Neural cell (in vitro differentiated cells): ENCODE measurements around the gene NAA35. TPM values are rescaled to one million over a fixed set of nuclear protein-coding genes. Genes with fewer than 3 reads are reported as not detected.
"Not testable (repeated sequence)": the region's sequence is repeated elsewhere in the genome, so short reads cannot be mapped to it uniquely, and the experiment has no call there.

Source experiments
- H2AFZ ChIP-seq: fragments of 200-600, 300-800 bp; sonication (generic), shearing (Covaris generic); 2 replicates; pipeline ENCODE4 v1.6.0; 2014; ENCODE audit warnings: low read depth, mild to moderate bottlenecking, antibody characterized with exemption, low read length, moderate library complexity
- H3F3A ChIP-seq: fragments of 200-600 bp; shearing (Covaris generic); 2 replicates; pipeline ENCODE4 v1.6.1; 2016; ENCODE audit warnings: mild to moderate bottlenecking, moderate library complexity, mixed read lengths, antibody characterized with exemption, low read length; ENCODE audit not compliant: insufficient read depth, poor library complexity, severe bottlenecking
- H3K27ac ChIP-seq: fragments of 200-600, 300-800 bp; sonication (generic), shearing (Covaris generic); 2 replicates; pipeline ENCODE4 v1.5.1; 2014; ENCODE audit warnings: mild to moderate bottlenecking, low read length, moderate library complexity
- H3K27me3 ChIP-seq: fragments of 300-800, 200-600 bp; sonication (generic), shearing (Covaris generic); 2 replicates; pipeline ENCODE4 v1.6.0; 2014; ENCODE audit warnings: mild to moderate bottlenecking, low read depth, low read length, moderate library complexity; ENCODE audit not compliant: insufficient read depth
- H3K36me3 ChIP-seq: fragments of 300-800, 200-600 bp; sonication (generic), shearing (Covaris generic); 2 replicates; pipeline ENCODE4 v1.5.1; 2014; ENCODE audit warnings: mild to moderate bottlenecking, antibody characterized with exemption, low read length, moderate library complexity; ENCODE audit not compliant: insufficient read depth
- H3K4me2 ChIP-seq: fragments of 300-800, 200-600 bp; sonication (generic), shearing (Covaris generic); 2 replicates; pipeline ENCODE4 v1.6.0; 2014; ENCODE audit warnings: mild to moderate bottlenecking, low read length
- H3K4me3 ChIP-seq: fragments of 300-800, 200-600 bp; sonication (generic), shearing (Covaris generic); 2 replicates; pipeline ENCODE4 v1.5.1; 2014; ENCODE audit warnings: mild to moderate bottlenecking, low read length, moderate library complexity
- H3K79me2 ChIP-seq: fragments of 200-600 bp; shearing (Covaris generic); replicated peaks from 2 replicates; pipeline ENCODE4 v1.6.0; 2014; ENCODE audit warnings: mild to moderate bottlenecking, low read length, moderate library complexity; ENCODE audit not compliant: insufficient read depth
- H3K9ac ChIP-seq: fragments of 300-800, 200-600 bp; sonication (generic), shearing (Covaris generic); 2 replicates; pipeline ENCODE4 v1.6.1; 2016; ENCODE audit warnings: mild to moderate bottlenecking, low read length, mixed read lengths
- H3K9me2 ChIP-seq: fragments of 200-600 bp; shearing (Covaris generic); 2 replicates; pipeline ENCODE4 v1.6.1; 2016; ENCODE audit warnings: mild to moderate bottlenecking, low read length, mixed read lengths; ENCODE audit not compliant: insufficient read depth
- H3K9me3 ChIP-seq: fragments of 200-600, 300-800 bp; sonication (generic), shearing (Covaris generic); 2 replicates; pipeline ENCODE4 v1.6.1; 2016; ENCODE audit warnings: mild to moderate bottlenecking, mixed run types, low read length, moderate library complexity, mixed read lengths
- H4K20me1 ChIP-seq: fragments of 200-600 bp; shearing (Covaris generic); 2 replicates; pipeline ENCODE4 v1.6.1; 2016; ENCODE audit warnings: mild to moderate bottlenecking, mixed run types; ENCODE audit not compliant: insufficient read depth
- EP300 ChIP-seq: fragments of 450-650 bp; conservative IDR thresholded peaks from 2 replicates; pipeline ENCODE4 v1.6.1; 2014; ENCODE audit warnings: antibody characterized with exemption, mild to moderate bottlenecking, moderate library complexity; ENCODE audit not compliant: poor library complexity, severe bottlenecking
- EZH2 ChIP-seq: fragments of 200-600, 300-800 bp; shearing (Covaris generic), sonication (generic); IDR thresholded peaks from 2 replicates; pipeline ENCODE4 v1.6.1; 2014; ENCODE audit warnings: antibody characterized with exemption, low read length, borderline replicate concordance, mild to moderate bottlenecking; ENCODE audit not compliant: insufficient read depth, poor library complexity, severe bottlenecking
- MXI1 ChIP-seq: fragments of 450-650 bp; conservative IDR thresholded peaks from 2 replicates; pipeline ENCODE4 v1.6.1; 2014; ENCODE audit warnings: antibody characterized with exemption, mild to moderate bottlenecking; ENCODE audit not compliant: poor library complexity, severe bottlenecking
- POLR2AphosphoS5 ChIP-seq: IDR thresholded peaks from 2 replicates; pipeline ENCODE4 v1.6.1; 2012
- RAD21 ChIP-seq: fragments of 450-650 bp; conservative IDR thresholded peaks from 2 replicates; pipeline ENCODE4 v1.6.1; 2014; ENCODE audit warnings: antibody characterized with exemption, mild to moderate bottlenecking, moderate library complexity
- SMC3 ChIP-seq: fragments of 450-650 bp; conservative IDR thresholded peaks from 2 replicates; pipeline ENCODE4 v1.6.1; 2014; ENCODE audit warnings: antibody characterized with exemption, mild to moderate bottlenecking, moderate library complexity; ENCODE audit not compliant: poor library complexity
- TAF1 ChIP-seq: IDR thresholded peaks from 2 replicates; pipeline ENCODE4 v1.6.1; 2012; ENCODE audit warnings: low read depth
- polyA plus RNA-seq: library from polyadenylated mRNA; depleted of rRNA; stranded (reverse); fragments of >200 nt; gene quantifications from 2 replicates; pipeline ENCODE4 v1.2.3, GENCODE V29; 2014
- TF ChIP-seq, protein P1 (sequence below): fragments of 450-650 bp; IDR thresholded peaks from 2 replicates; pipeline ENCODE4 v1.5.1; 2014; ENCODE audit warnings: antibody characterized with exemption, mild to moderate bottlenecking, moderate library complexity; ENCODE audit not compliant: poor library complexity, severe bottlenecking
- TF ChIP-seq, protein P2 (sequence below): IDR thresholded peaks from 2 replicates; pipeline ENCODE4 v1.6.1; 2012; ENCODE audit warnings: borderline replicate concordance

The NAA35 gene
- polyA plus RNA-seq, 1 donor from 2014 or later: 26.0 TPM

DNA sequence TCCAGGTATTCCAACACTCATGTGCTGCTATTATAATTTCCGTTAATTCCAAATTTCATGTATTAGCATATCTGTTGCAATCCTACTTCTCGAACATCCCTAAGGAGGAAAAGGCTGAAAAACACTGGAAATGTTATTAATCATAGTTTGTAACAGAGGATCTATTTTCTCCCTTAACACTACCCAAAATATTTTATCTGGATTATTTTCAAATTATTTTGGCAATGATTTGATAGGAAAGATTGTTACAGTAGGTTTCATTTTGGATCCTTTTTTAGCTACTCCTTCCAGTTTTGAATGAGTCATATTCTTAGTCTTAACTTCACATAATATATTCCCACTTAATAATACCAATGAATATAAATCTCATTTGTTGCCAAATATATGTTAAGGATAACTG lies 13.9 kb upstream of the NAA35 start:
- H3K79me2 ChIP-seq: no peaks in the 10 kb centered on the region
- no peak overlapping the region for H3K9ac ChIP-seq
- no peak overlapping the region for H2AFZ ChIP-seq
- H3K36me3 ChIP-seq: no peaks in the 10 kb centered on the region
- H4K20me1 ChIP-seq: no peaks in the 10 kb centered on the region
- no peak overlapping the region for H3K4me3 ChIP-seq
- H3K9me3 ChIP-seq: no peaks in the 10 kb centered on the region
- TF ChIP-seq SMC3 (no peak), POLR2AphosphoS5 (no peak), TAF1 (no peak), EZH2 (no peak), RAD21 (no peak), EP300 (no peak), MXI1 (no peak)
- TF ChIP-seq, protein P1, sequence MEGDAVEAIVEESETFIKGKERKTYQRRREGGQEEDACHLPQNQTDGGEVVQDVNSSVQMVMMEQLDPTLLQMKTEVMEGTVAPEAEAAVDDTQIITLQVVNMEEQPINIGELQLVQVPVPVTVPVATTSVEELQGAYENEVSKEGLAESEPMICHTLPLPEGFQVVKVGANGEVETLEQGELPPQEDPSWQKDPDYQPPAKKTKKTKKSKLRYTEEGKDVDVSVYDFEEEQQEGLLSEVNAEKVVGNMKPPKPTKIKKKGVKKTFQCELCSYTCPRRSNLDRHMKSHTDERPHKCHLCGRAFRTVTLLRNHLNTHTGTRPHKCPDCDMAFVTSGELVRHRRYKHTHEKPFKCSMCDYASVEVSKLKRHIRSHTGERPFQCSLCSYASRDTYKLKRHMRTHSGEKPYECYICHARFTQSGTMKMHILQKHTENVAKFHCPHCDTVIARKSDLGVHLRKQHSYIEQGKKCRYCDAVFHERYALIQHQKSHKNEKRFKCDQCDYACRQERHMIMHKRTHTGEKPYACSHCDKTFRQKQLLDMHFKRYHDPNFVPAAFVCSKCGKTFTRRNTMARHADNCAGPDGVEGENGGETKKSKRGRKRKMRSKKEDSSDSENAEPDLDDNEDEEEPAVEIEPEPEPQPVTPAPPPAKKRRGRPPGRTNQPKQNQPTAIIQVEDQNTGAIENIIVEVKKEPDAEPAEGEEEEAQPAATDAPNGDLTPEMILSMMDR: no peak
- TF ChIP-seq, protein P2, sequence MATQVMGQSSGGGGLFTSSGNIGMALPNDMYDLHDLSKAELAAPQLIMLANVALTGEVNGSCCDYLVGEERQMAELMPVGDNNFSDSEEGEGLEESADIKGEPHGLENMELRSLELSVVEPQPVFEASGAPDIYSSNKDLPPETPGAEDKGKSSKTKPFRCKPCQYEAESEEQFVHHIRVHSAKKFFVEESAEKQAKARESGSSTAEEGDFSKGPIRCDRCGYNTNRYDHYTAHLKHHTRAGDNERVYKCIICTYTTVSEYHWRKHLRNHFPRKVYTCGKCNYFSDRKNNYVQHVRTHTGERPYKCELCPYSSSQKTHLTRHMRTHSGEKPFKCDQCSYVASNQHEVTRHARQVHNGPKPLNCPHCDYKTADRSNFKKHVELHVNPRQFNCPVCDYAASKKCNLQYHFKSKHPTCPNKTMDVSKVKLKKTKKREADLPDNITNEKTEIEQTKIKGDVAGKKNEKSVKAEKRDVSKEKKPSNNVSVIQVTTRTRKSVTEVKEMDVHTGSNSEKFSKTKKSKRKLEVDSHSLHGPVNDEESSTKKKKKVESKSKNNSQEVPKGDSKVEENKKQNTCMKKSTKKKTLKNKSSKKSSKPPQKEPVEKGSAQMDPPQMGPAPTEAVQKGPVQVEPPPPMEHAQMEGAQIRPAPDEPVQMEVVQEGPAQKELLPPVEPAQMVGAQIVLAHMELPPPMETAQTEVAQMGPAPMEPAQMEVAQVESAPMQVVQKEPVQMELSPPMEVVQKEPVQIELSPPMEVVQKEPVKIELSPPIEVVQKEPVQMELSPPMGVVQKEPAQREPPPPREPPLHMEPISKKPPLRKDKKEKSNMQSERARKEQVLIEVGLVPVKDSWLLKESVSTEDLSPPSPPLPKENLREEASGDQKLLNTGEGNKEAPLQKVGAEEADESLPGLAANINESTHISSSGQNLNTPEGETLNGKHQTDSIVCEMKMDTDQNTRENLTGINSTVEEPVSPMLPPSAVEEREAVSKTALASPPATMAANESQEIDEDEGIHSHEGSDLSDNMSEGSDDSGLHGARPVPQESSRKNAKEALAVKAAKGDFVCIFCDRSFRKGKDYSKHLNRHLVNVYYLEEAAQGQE: no peak
- no peaks in the 10 kb centered on the region for H3F3A ChIP-seq
- no peak overlapping the region for H3K27ac ChIP-seq
- no peaks in the 10 kb centered on the region for H3K27me3 ChIP-seq
- no peaks in the 10 kb centered on the region for H3K9me2 ChIP-seq
- no peak overlapping the region for H3K4me2 ChIP-seq

DNA sequence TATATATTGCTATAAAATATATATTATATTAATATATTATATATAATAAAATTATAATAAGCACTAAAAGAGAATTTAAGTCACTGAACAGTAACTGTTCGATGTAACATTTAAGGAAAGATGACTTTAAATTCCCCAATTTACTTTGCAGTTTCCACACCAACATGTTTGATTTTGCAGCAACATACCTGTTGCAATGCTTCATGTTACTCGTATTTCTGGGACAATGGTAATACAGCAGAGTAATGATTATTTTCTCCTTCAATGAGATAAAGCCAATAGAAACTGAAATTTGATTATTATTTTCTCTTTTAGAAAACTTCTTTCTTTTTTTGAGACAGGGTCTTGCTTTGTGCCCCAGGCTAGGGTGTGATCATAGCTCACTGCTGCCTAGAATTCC lies 9.5 kb upstream of the NAA35 start:
- H3K9me3 ChIP-seq: no peaks in the 10 kb centered on the region
- H3K27ac ChIP-seq: no peak overlapping the region
- no peak for TF ChIP-seq EZH2
- TF ChIP-seq RAD21: no peak
- TF ChIP-seq, protein P1: no peak
- no peak for TF ChIP-seq EP300
- TF ChIP-seq MXI1: no peak
- TF ChIP-seq POLR2AphosphoS5: no peak
- no peak for TF ChIP-seq SMC3
- TF ChIP-seq, protein P2: no peak
- TF ChIP-seq TAF1: no peak
- no peak overlapping the region for H2AFZ ChIP-seq
- no peak overlapping the region for H3K9ac ChIP-seq
- no peaks in the 10 kb centered on the region for H3K27me3 ChIP-seq
- H3K9me2 ChIP-seq: no peaks in the 10 kb centered on the region
- no peak overlapping the region for H3K4me3 ChIP-seq
- H3K79me2 ChIP-seq: no peaks in the 10 kb centered on the region
- H4K20me1 ChIP-seq: no peaks in the 10 kb centered on the region
- no peaks in the 10 kb centered on the region for H3K36me3 ChIP-seq
- no peaks in the 10 kb centered on the region for H3F3A ChIP-seq
- H3K4me2 ChIP-seq: no peak overlapping the region

DNA sequence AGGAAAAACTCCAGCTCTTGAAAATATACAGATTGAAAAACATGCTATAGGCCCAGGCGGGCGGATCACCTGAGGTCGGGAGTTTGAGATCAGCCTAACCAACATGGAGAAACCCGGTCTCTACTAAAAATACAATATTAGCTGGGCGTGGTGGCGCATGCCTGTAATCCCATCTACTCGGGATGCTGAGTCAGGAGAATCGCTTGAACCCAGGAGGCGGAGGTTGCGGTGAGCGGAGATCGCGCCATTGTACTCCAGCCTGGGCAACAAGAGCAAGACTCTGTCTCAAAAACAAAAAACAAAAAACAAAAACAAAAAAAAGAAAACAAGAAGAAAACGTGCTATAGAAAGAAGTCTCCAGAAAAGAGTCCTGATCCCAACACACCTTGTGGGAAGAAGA lies 5.0 kb upstream of the NAA35 start:
- H4K20me1 ChIP-seq, H3K9ac ChIP-seq, H3K27ac ChIP-seq, H3K27me3 ChIP-seq, H3F3A ChIP-seq, H2AFZ ChIP-seq, H3K4me2 ChIP-seq, H3K9me3 ChIP-seq, H3K9me2 ChIP-seq, H3K79me2 ChIP-seq, H3K4me3 ChIP-seq, H3K36me3 ChIP-seq: not testable (repeated sequence)
